Ecto neural progenitor cell (in vitro differentiated cells): ENCODE measurements around the gene RAB31.

Source experiments
- DNase-seq: peaks from one replicate; pipeline ENCODE4 v3.0.0-alpha.2; 2018; ENCODE audit warnings: low spot score

RAB31 gene

GRCh38 chr18:9738266-9738969 is 30.3 kb downstream of the RAB31 start:
- peak; percentile 18 for DNase-seq

GRCh38 chr18:9739516-9739915 is 31.4 kb downstream of the RAB31 start:
- peak; percentile 29 for DNase-seq

GRCh38 chr18:9740071-9740470 is 32.0 kb downstream of the RAB31 start:
- no peak for DNase-seq

GRCh38 chr18:9741406-9741792 is 33.3 kb downstream of the RAB31 start:
- no peak for DNase-seq

- DNase-seq: peak; percentile 57
Measured at GRCh38 chr18:9741793-9742523, 33.9 kb downstream of the RAB31 start.

- DNase-seq: no peak
Measured at GRCh38 chr18:9742524-9743131, 34.5 kb downstream of the RAB31 start.

- no peak for DNase-seq
Measured at GRCh38 chr18:9743200-9744016, 35.3 kb downstream of the RAB31 start.

GRCh38 chr18:9746958-9747357 is 38.9 kb downstream of the RAB31 start:
- DNase-seq: no peak

GRCh38 chr18:9749611-9750010 is 41.5 kb downstream of the RAB31 start:
- no peak for DNase-seq

GRCh38 chr18:9750112-9750511 is 42.0 kb downstream of the RAB31 start:
- no peak for DNase-seq

GRCh38 chr18:9750606-9751304 is 42.7 kb downstream of the RAB31 start:
- peak; percentile 17 for DNase-seq

GRCh38 chr18:9751371-9752031 is 43.4 kb downstream of the RAB31 start:
- peak; percentile 26 for DNase-seq

GRCh38 chr18:9753846-9754245 is 45.7 kb downstream of the RAB31 start:
- peak; percentile 6 for DNase-seq

GRCh38 chr18:9755110-9755509 is 47.0 kb downstream of the RAB31 start:
- DNase-seq: no peak

- DNase-seq: peak; percentile 31
Measured at GRCh38 chr18:9755615-9756014, 47.5 kb downstream of the RAB31 start.

- DNase-seq: no peak
Measured at GRCh38 chr18:9756271-9756932, 48.3 kb downstream of the RAB31 start.

- DNase-seq: no peak
Measured at GRCh38 chr18:9756933-9757470, 48.9 kb downstream of the RAB31 start.

GRCh38 chr18:9757827-9758621 is 49.9 kb downstream of the RAB31 start:
- DNase-seq: no peak

- no peak for DNase-seq
Measured at GRCh38 chr18:9758624-9759075, 50.5 kb downstream of the RAB31 start.
